GM21381 (cell line): ENCODE data around the gene PEPD.

Experiments
- ATAC-seq: cut with Tn5 transposase; IDR thresholded peaks from one replicate; pipeline ENCODE4 v1.9.1; 2021; ENCODE audit warnings: mild to moderate bottlenecking, moderate library complexity; ENCODE audit not compliant: unreplicated experiment

Gene PEPD

GRCh38 chr19:33547676-33548075, 26.1 kb upstream of the PEPD start:
- no peak for ATAC-seq

GRCh38 chr19:33546656-33547055, 25.1 kb upstream of the PEPD start:
- no peak for ATAC-seq

GRCh38 chr19:33545217-33545981, 23.8 kb upstream of the PEPD start:
- no peak for ATAC-seq

GRCh38 chr19:33535226-33535625, 13.6 kb upstream of the PEPD start:
- ATAC-seq, result no peak

GRCh38 chr19:33532859-33533460, 11.4 kb upstream of the PEPD start:
- no peak for ATAC-seq

- ATAC-seq, result no peak
Measured at GRCh38 chr19:33530842-33531241, 9.3 kb upstream of the PEPD start.

GRCh38 chr19:33530296-33530695, 8.7 kb upstream of the PEPD start:
- no peak for ATAC-seq

- no peak for ATAC-seq
Measured at GRCh38 chr19:33529094-33529676, 7.6 kb upstream of the PEPD start.

GRCh38 chr19:33528404-33528803, 6.8 kb upstream of the PEPD start:
- ATAC-seq, result no peak

GRCh38 chr19:33527125-33527524, 5.5 kb upstream of the PEPD start:
- no peak for ATAC-seq

GRCh38 chr19:33524024-33524664, 2.6 kb upstream of the PEPD start:
- ATAC-seq, result no peak

- ATAC-seq, result no peak
Measured at GRCh38 chr19:33523167-33523566, 1.6 kb upstream of the PEPD start.

GRCh38 chr19:33522371-33522662, 726 bp upstream of the PEPD start:
- ATAC-seq, result no peak

- ATAC-seq, result no peak
Measured at GRCh38 chr19:33520844-33521479, 629 bp downstream of the PEPD start.

GRCh38 chr19:33520048-33520643, 1.4 kb downstream of the PEPD start:
- no peak for ATAC-seq

GRCh38 chr19:33519416-33519815, 2.2 kb downstream of the PEPD start:
- ATAC-seq, result no peak

- ATAC-seq, result no peak
Measured at GRCh38 chr19:33518541-33518940, 3.0 kb downstream of the PEPD start.

GRCh38 chr19:33517922-33518321, 3.7 kb downstream of the PEPD start:
- ATAC-seq, result no peak

- no peak for ATAC-seq
Measured at GRCh38 chr19:33515921-33516320, 5.7 kb downstream of the PEPD start.

GRCh38 chr19:33514885-33515551, 6.6 kb downstream of the PEPD start:
- ATAC-seq, result no peak

- no peak for ATAC-seq
Measured at GRCh38 chr19:33513424-33513823, 8.2 kb downstream of the PEPD start.
